SK-N-SH treated with all-trans-retinoic acid at 6 μM for 48 hours (cell line): ENCODE measurements around the gene GGN.

Source experiments
- CREB5 ChIP-seq: fragments of 250-450 bp; sonication (Bioruptor Pico); IDR thresholded peaks from 2 replicates; pipeline ENCODE4 v1.5.1; 2020; ENCODE audit warnings: low read depth, mild to moderate bottlenecking, moderate library complexity
- CSRNP3 ChIP-seq: fragments of 250-450 bp; sonication (Bioruptor Pico); IDR thresholded peaks from 2 replicates; pipeline ENCODE4 v1.5.1; 2021; ENCODE audit warnings: mild to moderate bottlenecking, moderate library complexity
- ISL1 ChIP-seq: fragments of 250-450 bp; sonication (Bioruptor Pico); IDR thresholded peaks from 2 replicates; pipeline ENCODE4 v2.1.2; 2022; ENCODE audit warnings: mild to moderate bottlenecking, moderate library complexity
- OSR1 ChIP-seq: fragments of 250-450 bp; sonication (Bioruptor Pico); IDR thresholded peaks from 2 replicates; pipeline ENCODE4 v1.8.0; 2022; ENCODE audit warnings: moderate library complexity, mild to moderate bottlenecking, inconsistent platforms
- RARB ChIP-seq: fragments of 250-450 bp; sonication (Bioruptor Pico); IDR thresholded peaks from 2 replicates; pipeline ENCODE4 v1.8.0; 2021; ENCODE audit warnings: mild to moderate bottlenecking, moderate library complexity
- ZFP3 ChIP-seq: fragments of 250-450 bp; sonication (Bioruptor Pico); IDR thresholded peaks from 2 replicates; pipeline ENCODE4 v1.5.0; 2020; ENCODE audit warnings: mild to moderate bottlenecking, moderate library complexity
- ZNF565 ChIP-seq: fragments of 450-650 bp; formaldehyde crosslinking; conservative IDR thresholded peaks from 2 replicates; pipeline ENCODE4 v1.5.0; 2020; ENCODE audit warnings: low read depth, mild to moderate bottlenecking, moderate library complexity
- ZNF70 ChIP-seq: fragments of 450-650 bp; formaldehyde crosslinking; IDR thresholded peaks from 2 replicates; pipeline ENCODE4 v1.5.0; 2020; ENCODE audit warnings: mild to moderate bottlenecking, moderate library complexity
- TF ChIP-seq, protein P1 (sequence below): fragments of 250-450 bp; sonication (Bioruptor Pico); IDR thresholded peaks from 2 replicates; pipeline ENCODE4 v1.5.0; 2020; ENCODE audit warnings: mild to moderate bottlenecking, moderate library complexity
- TF ChIP-seq, protein P2 (sequence below): fragments of 250-450 bp; sonication (Bioruptor Pico); IDR thresholded peaks from 2 replicates; pipeline ENCODE4 v1.8.0; 2020; ENCODE audit warnings: mild to moderate bottlenecking, moderate library complexity, borderline replicate concordance

GRCh38 chr19:38417146-38417543 lies 29.3 kb upstream of the GGN start:
- no peak for TF ChIP-seq ZNF565
- no peak for TF ChIP-seq CREB5 (CRISPR knock-in tag)
- TF ChIP-seq, protein P1, sequence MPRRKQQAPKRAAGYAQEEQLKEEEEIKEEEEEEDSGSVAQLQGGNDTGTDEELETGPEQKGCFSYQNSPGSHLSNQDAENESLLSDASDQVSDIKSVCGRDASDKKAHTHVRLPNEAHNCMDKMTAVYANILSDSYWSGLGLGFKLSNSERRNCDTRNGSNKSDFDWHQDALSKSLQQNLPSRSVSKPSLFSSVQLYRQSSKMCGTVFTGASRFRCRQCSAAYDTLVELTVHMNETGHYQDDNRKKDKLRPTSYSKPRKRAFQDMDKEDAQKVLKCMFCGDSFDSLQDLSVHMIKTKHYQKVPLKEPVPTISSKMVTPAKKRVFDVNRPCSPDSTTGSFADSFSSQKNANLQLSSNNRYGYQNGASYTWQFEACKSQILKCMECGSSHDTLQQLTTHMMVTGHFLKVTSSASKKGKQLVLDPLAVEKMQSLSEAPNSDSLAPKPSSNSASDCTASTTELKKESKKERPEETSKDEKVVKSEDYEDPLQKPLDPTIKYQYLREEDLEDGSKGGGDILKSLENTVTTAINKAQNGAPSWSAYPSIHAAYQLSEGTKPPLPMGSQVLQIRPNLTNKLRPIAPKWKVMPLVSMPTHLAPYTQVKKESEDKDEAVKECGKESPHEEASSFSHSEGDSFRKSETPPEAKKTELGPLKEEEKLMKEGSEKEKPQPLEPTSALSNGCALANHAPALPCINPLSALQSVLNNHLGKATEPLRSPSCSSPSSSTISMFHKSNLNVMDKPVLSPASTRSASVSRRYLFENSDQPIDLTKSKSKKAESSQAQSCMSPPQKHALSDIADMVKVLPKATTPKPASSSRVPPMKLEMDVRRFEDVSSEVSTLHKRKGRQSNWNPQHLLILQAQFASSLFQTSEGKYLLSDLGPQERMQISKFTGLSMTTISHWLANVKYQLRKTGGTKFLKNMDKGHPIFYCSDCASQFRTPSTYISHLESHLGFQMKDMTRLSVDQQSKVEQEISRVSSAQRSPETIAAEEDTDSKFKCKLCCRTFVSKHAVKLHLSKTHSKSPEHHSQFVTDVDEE (CRISPR knock-in tag): no peak
- TF ChIP-seq ZFP3 (CRISPR knock-in tag): no peak
- no peak for TF ChIP-seq ISL1 (CRISPR knock-in tag)
- TF ChIP-seq RARB (CRISPR knock-in tag): no peak
- TF ChIP-seq, protein P2, sequence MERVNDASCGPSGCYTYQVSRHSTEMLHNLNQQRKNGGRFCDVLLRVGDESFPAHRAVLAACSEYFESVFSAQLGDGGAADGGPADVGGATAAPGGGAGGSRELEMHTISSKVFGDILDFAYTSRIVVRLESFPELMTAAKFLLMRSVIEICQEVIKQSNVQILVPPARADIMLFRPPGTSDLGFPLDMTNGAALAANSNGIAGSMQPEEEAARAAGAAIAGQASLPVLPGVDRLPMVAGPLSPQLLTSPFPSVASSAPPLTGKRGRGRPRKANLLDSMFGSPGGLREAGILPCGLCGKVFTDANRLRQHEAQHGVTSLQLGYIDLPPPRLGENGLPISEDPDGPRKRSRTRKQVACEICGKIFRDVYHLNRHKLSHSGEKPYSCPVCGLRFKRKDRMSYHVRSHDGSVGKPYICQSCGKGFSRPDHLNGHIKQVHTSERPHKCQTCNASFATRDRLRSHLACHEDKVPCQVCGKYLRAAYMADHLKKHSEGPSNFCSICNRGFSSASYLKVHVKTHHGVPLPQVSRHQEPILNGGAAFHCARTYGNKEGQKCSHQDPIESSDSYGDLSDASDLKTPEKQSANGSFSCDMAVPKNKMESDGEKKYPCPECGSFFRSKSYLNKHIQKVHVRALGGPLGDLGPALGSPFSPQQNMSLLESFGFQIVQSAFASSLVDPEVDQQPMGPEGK: no peak
- TF ChIP-seq CSRNP3 (CRISPR knock-in tag): no peak
- no peak for TF ChIP-seq ZNF70 (CRISPR knock-in tag)
- TF ChIP-seq OSR1: no peak
